HG03342 (cell line): ENCODE measurements around the gene SLC26A1.

ENCODE experiments used
- ATAC-seq: cut with Tn5 transposase; IDR thresholded peaks from one replicate; pipeline ENCODE4 v1.9.1; 2021; ENCODE audit warnings: mild to moderate bottlenecking, moderate library complexity; ENCODE audit not compliant: unreplicated experiment

SLC26A1 gene

GRCh38 chr4:1014291-1015167, 21.3 kb upstream of the SLC26A1 start:
- ATAC-seq = no peak

- no peak for ATAC-seq
Measured at GRCh38 chr4:1013225-1014073, 20.2 kb upstream of the SLC26A1 start.

- ATAC-seq = no peak
Measured at GRCh38 chr4:1012034-1012739, 19.0 kb upstream of the SLC26A1 start.

GRCh38 chr4:1011666-1012033, 18.4 kb upstream of the SLC26A1 start:
- ATAC-seq = no peak

GRCh38 chr4:1011022-1011665, 17.9 kb upstream of the SLC26A1 start, which contains the start of gene FGFRL1:
TSS of gene FGFRL1 (plus strand) at chr4:1011626. CDS start at chr4:1012486, 860 bp downstream.
- peak; percentile 42 for ATAC-seq

- peak; percentile 11 for ATAC-seq
Measured at GRCh38 chr4:1010395-1011021, 17.3 kb upstream of the SLC26A1 start.

- ATAC-seq = peak; percentile 43
Measured at GRCh38 chr4:1009542-1010394, 16.6 kb upstream of the SLC26A1 start.

GRCh38 chr4:1008840-1009541, 15.8 kb upstream of the SLC26A1 start:
- ATAC-seq = no peak

- no peak for ATAC-seq
Measured at GRCh38 chr4:1006856-1007255, 13.7 kb upstream of the SLC26A1 start.

GRCh38 chr4:1004557-1005485, 11.6 kb upstream of the SLC26A1 start:
- no peak for ATAC-seq

- ATAC-seq = no peak
Measured at GRCh38 chr4:1004071-1004418, 10.8 kb upstream of the SLC26A1 start.

- no peak for ATAC-seq
Measured at GRCh38 chr4:1003271-1004070, 10.3 kb upstream of the SLC26A1 start.

GRCh38 chr4:1002631-1003251, 9.5 kb upstream of the SLC26A1 start:
- ATAC-seq = no peak

- no peak for ATAC-seq
Measured at GRCh38 chr4:1002131-1002630, 9.0 kb upstream of the SLC26A1 start.

- ATAC-seq = no peak
Measured at GRCh38 chr4:1001561-1002130, 8.4 kb upstream of the SLC26A1 start.

- no peak for ATAC-seq
Measured at GRCh38 chr4:1000686-1001260, 7.6 kb upstream of the SLC26A1 start.
